T-helper 1 cell (primary cell): ENCODE measurements around the gene ZC3H4.
"Not testable (repeated sequence)": the region's sequence is repeated elsewhere in the genome, so short reads cannot be mapped to it uniquely, and the experiment has no call there.

ENCODE experiments used
- DNase-seq, 5 donors: peaks; one replicate each; pipeline ENCODE4 v3.0.0-alpha.2; 2012 to 2020

Gene ZC3H4

GRCh38 chr19:47107202-47107952 lies 6.2 kb downstream of the ZC3H4 start:
- DNase-seq: peak in 1 of 5 donors; percentile 78

DNA sequence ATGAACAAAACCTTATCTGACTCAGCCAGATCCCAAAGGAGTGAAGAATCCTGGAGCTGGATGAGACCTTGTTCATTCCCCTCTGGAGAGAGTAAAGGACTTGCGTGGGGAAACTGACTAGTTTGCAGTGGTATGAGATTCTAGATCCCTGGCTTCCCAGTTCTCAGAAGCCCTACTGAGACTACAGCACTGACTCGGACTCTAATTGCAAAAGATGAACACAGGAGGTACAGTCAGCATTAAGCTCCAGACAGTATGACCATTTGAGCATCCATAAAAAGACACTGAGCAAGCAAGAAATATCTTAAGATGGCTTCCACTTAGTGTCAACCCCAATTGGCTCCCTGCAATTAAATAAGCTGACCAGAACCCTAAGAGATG lies 6.8 kb downstream of the ZC3H4 start:
- DNase-seq: peak in 1 of 5 donors; percentile 20

DNA sequence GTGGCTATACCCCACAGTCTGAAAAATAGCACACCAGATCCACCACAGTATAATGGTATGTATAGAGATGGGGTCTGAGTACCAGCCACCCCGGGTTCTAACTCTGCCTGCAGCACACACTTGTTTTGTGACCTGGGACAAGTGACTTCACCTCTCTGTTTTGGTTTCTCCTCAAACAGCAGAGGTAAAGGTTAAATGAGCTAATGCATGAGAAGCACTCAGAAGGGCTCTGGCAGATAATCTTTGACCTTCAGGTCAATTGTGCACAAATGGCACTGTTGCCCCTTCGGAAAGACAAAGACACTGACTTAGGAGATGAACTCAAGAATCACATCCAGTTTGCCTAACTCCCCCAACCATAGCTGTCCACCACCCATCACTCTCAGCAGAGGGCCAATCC lies 7.7 kb downstream of the ZC3H4 start:
- DNase-seq: no peak

- no peak for DNase-seq
These were observed 8.9 kb downstream of the ZC3H4 start for GRCh38 chr19:47104680-47105079.

GRCh38 chr19:47102346-47103060 lies 11.1 kb downstream of the ZC3H4 start:
- DNase-seq: no peak

DNA sequence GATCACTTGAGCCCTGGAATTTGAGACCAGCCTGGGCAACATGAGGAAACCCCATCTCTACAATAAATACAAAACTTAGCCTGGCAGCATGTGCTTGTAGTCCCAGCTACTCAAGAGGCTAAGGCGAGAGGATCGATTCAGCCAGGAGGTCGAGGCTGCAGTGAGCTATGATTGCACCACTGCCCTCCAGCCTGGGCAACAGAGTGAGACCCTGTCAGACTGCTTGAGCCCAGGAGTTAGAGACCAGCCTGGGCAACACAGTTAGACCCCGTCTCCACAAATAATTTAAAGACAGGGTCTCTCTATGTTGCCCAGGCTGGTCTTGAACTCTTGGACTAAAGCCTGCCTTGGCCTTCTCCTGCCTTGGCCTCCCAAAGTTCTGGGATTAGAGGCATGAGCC lies 12.5 kb downstream of the ZC3H4 start:
- not testable (repeated sequence) for DNase-seq

DNA sequence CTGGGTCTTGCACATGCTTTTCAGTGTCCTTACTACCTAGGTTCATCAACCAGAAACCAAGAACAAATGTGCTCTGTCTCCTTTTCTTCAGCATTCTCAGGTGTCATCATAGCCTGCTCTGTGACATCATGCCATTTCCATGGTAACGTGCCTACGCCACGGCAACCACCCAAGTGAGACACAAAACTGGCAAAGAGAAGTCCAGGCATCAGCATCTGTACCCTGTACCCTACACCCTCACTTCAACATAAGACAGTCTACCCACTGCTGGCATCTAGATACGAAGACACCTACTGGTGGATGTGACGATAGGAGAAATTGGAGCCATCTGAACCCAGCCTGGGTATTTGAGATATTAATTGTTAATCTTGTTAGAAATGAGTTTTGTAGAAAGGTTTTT lies 13.3 kb downstream of the ZC3H4 start:
- peak in 1 of 5 donors; percentile 41 for DNase-seq

DNA sequence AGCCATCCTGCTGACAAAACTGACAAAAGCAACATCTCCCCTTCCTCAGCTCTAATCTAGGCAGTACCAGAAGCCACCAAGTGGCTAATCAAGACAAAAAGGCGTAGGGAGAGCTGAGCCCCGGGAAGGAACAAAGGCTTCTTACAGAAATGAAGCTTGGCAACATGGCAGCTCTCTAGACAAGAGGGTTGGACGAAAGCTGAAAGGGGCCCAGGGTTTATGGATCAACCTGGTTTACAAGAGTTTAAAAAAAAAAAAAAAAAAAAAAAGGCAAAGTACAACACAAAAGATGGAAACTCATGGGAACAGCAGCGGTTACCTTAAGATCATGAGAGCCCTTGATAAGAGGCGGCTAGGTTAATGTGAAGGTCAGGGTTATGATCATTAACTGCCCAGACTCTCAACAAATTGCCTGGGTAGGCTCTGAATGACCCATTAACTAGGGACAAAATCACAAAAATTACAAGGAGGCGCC lies 14.0 kb downstream of the ZC3H4 start:
- no peak for DNase-seq

GRCh38 chr19:47098608-47099007 lies 15.0 kb downstream of the ZC3H4 start:
- no peak for DNase-seq

- no peak for DNase-seq
These were observed 16.0 kb downstream of the ZC3H4 start for GRCh38 chr19:47097396-47098201.

- DNase-seq: no peak
These were observed 16.9 kb downstream of the ZC3H4 start for GRCh38 chr19:47096721-47097120.

GRCh38 chr19:47096100-47096704 lies 17.4 kb downstream of the ZC3H4 start:
- no peak for DNase-seq

DNA sequence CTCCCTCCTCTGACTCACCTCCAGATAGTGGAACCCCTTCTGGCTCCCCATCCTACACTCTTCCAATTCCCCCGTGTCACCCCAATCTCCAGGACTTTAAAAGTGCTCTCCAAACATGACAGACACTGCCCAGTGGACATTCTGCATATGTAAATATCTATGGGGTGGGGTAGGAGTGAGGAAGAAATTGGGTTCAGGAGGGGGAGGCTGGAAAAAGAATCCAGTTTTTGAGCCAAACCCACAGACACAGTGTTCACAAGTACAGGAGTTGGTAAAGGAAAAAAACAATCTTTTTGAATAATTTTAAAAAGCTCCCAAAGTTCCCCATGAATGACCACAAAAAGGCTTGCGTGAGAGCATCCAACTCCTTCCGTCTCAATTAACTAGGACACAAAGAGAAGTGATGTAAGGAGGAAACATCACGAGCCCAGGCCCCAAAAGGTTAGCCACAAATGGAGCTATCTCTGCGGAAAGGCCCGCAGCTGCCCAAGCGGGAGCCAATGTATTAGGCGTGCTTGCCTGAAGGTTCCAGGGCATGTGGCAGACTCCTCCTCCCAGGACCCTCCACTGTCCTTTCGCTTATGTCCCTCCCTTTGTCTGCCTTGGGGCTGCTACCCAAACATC lies 18.0 kb downstream of the ZC3H4 start:
- peak in 1 of 5 donors; percentile 54 for DNase-seq

DNA sequence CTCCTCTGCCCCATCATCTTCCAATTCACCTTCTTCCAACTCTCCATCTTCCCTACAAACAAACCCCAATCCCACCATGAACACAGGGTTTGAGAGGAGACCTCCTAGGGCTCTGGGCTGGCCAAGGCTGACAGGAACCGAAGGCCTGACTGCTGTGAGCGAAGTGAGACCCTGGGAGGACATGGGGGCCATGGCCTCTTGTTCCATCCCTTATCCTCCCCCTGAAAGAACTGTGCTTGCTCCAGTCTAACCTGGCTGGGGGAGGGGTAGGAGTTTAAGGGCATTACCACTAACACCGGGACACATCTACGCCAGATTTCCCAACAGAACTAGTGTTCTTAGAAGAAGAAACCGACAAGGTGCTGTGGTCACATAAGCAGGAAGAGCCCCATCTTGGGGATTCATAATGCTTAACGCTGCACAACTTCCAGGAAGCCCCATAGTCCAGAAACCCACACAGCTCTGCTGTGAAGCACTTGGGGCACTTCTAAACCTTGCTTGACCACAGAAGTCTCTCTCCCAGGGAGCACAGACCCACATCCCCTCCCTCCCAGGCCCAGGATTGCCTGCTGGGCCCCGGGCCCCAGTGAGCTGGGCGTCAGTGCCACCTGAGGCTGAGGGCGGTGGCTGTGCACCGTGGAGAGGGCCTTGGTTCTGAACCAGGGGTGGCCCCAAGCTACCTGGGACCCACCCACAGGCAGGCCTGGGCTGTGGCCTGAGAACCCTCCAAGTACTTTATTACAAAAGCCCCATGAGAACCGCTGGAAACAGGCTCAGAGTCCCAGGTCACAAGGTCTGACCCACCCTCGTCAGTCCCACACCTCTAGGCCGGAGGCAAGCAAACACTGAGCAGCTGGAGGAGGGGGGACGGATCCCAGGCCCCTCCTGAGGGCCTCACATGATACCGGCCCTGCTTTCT lies 18.8 kb downstream of the ZC3H4 start:
- peak in 1 of 5 donors; percentile 95 for DNase-seq

DNA sequence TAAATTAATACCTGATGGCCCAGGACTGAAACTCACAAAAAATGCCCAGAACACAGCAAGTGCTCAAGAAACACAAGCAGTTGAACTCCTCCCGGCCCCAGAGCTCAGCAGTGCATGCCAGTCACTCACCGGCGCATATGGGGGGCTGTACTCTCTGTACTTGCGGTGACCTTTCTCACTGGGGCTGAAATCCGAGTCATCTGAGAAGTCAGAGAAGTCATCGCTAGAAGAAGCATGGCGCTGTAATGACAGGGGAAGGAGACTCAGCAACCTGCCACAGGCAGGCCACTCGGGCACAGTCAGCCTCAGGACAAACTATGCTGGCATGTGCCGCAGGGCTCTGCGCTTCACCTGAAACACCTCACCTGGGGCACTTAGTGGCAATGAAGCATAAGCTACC lies 19.7 kb downstream of the ZC3H4 start:
- DNase-seq: peak in 1 of 5 donors; percentile 77

GRCh38 chr19:47093254-47093653 lies 20.3 kb downstream of the ZC3H4 start:
- DNase-seq: peak in 1 of 5 donors; percentile 84

DNA sequence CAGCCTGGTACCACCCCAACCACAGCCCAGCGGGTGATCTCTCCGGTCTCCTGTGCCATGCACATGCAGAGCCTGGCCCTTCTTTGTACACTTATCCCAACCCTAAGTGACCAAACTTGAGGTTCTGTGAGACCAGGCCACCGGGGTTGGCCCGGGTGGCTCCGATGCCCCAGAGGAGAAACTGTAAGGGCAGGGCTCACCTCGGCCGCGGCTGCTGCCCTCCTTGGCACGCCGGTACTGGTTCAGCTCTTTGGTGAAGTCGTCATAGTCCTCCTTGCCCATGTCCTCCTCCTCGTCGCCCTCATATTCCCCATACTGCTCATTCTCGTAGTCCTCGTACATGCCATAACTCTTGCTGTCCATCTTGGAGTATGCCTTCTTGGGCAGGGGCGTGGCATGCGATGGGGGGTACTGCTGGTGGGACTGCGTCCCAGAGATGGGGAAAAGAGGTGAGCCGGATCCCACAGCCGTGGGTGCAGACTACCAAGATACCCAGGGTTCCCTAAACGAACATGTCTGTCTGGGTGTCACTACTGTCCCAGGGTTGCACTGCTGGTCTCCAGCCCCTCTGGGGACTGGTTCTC lies 23.7 kb downstream of the ZC3H4 start:
- DNase-seq: no peak

DNA sequence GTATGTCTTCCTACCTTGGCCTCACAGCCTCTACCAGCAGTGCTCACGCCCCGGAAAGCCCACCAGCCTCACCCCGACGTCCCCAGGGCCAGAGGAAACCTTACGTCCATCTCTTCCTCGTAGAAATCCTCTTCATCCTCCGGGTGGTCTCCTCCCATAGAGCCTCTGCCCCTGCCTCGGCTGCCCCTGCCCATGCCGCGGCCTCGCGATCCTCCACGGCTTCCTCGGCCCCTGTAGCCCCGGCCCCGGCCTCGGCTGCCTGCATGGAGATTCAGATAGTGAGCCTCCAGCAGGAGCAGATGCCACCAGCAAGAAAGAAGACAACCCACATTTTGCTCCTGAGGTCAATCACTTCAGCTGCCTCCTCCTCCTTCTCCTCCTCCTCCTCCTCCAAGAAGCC lies 27.3 kb downstream of the ZC3H4 start:
- DNase-seq: no peak

GRCh38 chr19:47084879-47085439 lies 28.6 kb downstream of the ZC3H4 start:
- DNase-seq: no peak

GRCh38 chr19:47082493-47082892 lies 31.1 kb downstream of the ZC3H4 start:
- no peak for DNase-seq

- DNase-seq: no peak
These were observed 32.5 kb downstream of the ZC3H4 start for GRCh38 chr19:47081095-47081494.
